GM10248 (cell line): ENCODE measurements around the gene CBY3.
"Not testable (repeated sequence)": the region's sequence is repeated elsewhere in the genome, so short reads cannot be mapped to it uniquely, and the experiment has no call there.

Experiments
- CTCF ChIA-PET: fragments of 300-600 bp; sonication (Branson Sonifier 250); formaldehyde crosslinking; extraction: SDS; loops from one replicate; lab custom pipeline; 2021; ENCODE audit warnings: antibody characterized with exemption; lab: Yijun Ruan, JAX
- POLR2A ChIA-PET: fragments of 350-650 bp; sonication (Branson Sonifier 250); formaldehyde crosslinking; extraction: SDS; loops from one replicate; lab custom pipeline; 2020; ENCODE audit warnings: antibody characterized with exemption; lab: Yijun Ruan, JAX
- DNase-seq: peaks from one replicate; pipeline ENCODE4 v3.0.0; 2012; ENCODE audit errors: extremely low spot score
- CTCF ChIP-seq: IDR thresholded peaks from 2 replicates; pipeline ENCODE4 v1.5.1; 2012; ENCODE audit warnings: mild to moderate bottlenecking, low read depth; ENCODE audit errors: extremely low read depth, missing control alignments, control extremely low read depth

Gene CBY3

GRCh38 chr5:179679014-179679674 is 1.7 kb downstream of the CBY3 start:
- ChIA-PET CTCF (interaction anchor here (0.7 to 5.5 kb wide), 14 partner anchors 10 to 185 kb away, joined by 3 to 29 read pairs (median 4); no protein-coding TSS in a partner anchor), POLR2A (interaction anchor here (0.6 to 2.0 kb wide), 3 partner anchors 29 to 66 kb away, joined by 3 to 5 read pairs (median 3); partner anchors contain the start of gene HNRNPH1)
- peak; percentile 47 for TF ChIP-seq CTCF
- DNase-seq = peak; percentile 79

- CTCF ChIA-PET = interaction anchor here (0.7 to 5.5 kb wide), 13 partner anchors 9 to 144 kb away, joined by 3 to 29 read pairs (median 5); no protein-coding TSS in a partner anchor
- POLR2A ChIA-PET = interaction anchor here (0.8 to 2.0 kb wide), 3 partner anchors 43 to 65 kb away, joined by 3 to 5 read pairs (median 3); partner anchors contain the start of gene HNRNPH1
- DNase-seq = peak; percentile 97
- peak; percentile 32 for TF ChIP-seq CTCF
Observed at GRCh38 chr5:179678223-179679013, 2.4 kb downstream of the CBY3 start.

- ChIA-PET CTCF (interaction anchor here (0.8 to 2.5 kb wide), 10 partner anchors 8 to 501 kb away, joined by 3 to 17 read pairs (median 4); partner anchors contain the start of gene CBY3), POLR2A (interaction anchor here (1.5 kb wide), 1 partner anchor 45 kb away, joined by 4 read pairs; the partner anchor contains the start of gene HNRNPH1)
- DNase-seq = peak; percentile 51
- TF ChIP-seq CTCF = peak; percentile 65
Observed at GRCh38 chr5:179668391-179668790, 12.4 kb downstream of the CBY3 start.

GRCh38 chr5:179661647-179662046 is 19.2 kb downstream of the CBY3 start:
- ChIA-PET POLR2A (interaction anchor here (1.9 kb wide), 1 partner anchor 38 kb away, joined by 5 read pairs; the partner anchor contains the start of gene HNRNPH1), CTCF (interaction anchor here (1.3 to 2.1 kb wide), 3 partner anchors 9 to 23 kb away, joined by 3 to 8 read pairs (median 5); no protein-coding TSS in a partner anchor)
- DNase-seq = not testable (repeated sequence)

- DNase-seq, POLR2A ChIA-PET, CTCF ChIA-PET: not testable (repeated sequence)
Observed at GRCh38 chr5:179658179-179658856, 22.5 kb downstream of the CBY3 start.

- CTCF ChIA-PET, DNase-seq, POLR2A ChIA-PET: not testable (repeated sequence)
Observed at GRCh38 chr5:179657302-179658178, 23.3 kb downstream of the CBY3 start.

GRCh38 chr5:179653135-179653534 is 27.7 kb downstream of the CBY3 start:
- CTCF ChIA-PET, DNase-seq, POLR2A ChIA-PET: not testable (repeated sequence)

- DNase-seq, CTCF ChIA-PET: not testable (repeated sequence)
- POLR2A ChIA-PET = interaction anchor here (0.7 kb wide), 1 partner anchor 29 kb away, joined by 3 read pairs; no protein-coding TSS in a partner anchor
Observed at GRCh38 chr5:179650245-179650644, 30.6 kb downstream of the CBY3 start.

GRCh38 chr5:179649166-179649703 is 31.6 kb downstream of the CBY3 start:
- CTCF ChIA-PET, POLR2A ChIA-PET, DNase-seq: not testable (repeated sequence)
